22Rv1 (cell line): Measurements from ENCODE around the gene KRTAP12-1.
"Not testable (repeated sequence)": the region's sequence is repeated elsewhere in the genome, so short reads cannot be mapped to it uniquely, and the experiment has no call there.

ENCODE experiments used
- H3K27ac ChIP-seq: fragments of 450-650 bp; 2 replicates; pipeline ENCODE4 v1.5.1; 2017
- CTCF ChIP-seq: fragments of 450-650 bp; IDR thresholded peaks from 2 replicates; pipeline ENCODE4 v1.5.1; 2017; ENCODE audit warnings: mild to moderate bottlenecking
- ZFX ChIP-seq: fragments of 450-650 bp; IDR thresholded peaks from 2 replicates; pipeline ENCODE4 v1.6.1; 2017; ENCODE audit warnings: antibody characterized with exemption, borderline replicate concordance

Gene KRTAP12-1

GRCh38 chr21:44700101-44701022 is 18.4 kb upstream of the KRTAP12-1 start:
- no peak for TF ChIP-seq ZFX

GRCh38 chr21:44699502-44700001 is 17.6 kb upstream of the KRTAP12-1 start:
- TF ChIP-seq ZFX (no peak), CTCF (no peak)
- H3K27ac ChIP-seq = no peak overlapping the region

More at GRCh38 chr21:44700101-44701022, 18.4 kb upstream of the KRTAP12-1 start:
- H3K27ac ChIP-seq = no peak overlapping the region

GRCh38 chr21:44697811-44698734 is 16.1 kb upstream of the KRTAP12-1 start:
- TF ChIP-seq ZFX = no peak
- no peak overlapping the region for H3K27ac ChIP-seq

- H3K27ac ChIP-seq = not testable (repeated sequence)
Measured at GRCh38 chr21:44697172-44697810, 15.3 kb upstream of the KRTAP12-1 start, which contains the start of gene KRTAP10-12. Gene KRTAP10-12 (plus strand): TSS chr21:44697172. CDS start chr21:44697202, 30 bp downstream.

- H3K27ac ChIP-seq = no peak overlapping the region
- TF ChIP-seq CTCF (no peak), ZFX (no peak)
Measured at GRCh38 chr21:44696572-44696971, 14.6 kb upstream of the KRTAP12-1 start.

- H3K27ac ChIP-seq = no peak overlapping the region
- no peak for TF ChIP-seq ZFX
- TF ChIP-seq CTCF = no peak
Measured at GRCh38 chr21:44695641-44696040, 13.7 kb upstream of the KRTAP12-1 start.

GRCh38 chr21:44695184-44695583 is 13.2 kb upstream of the KRTAP12-1 start:
- no peak overlapping the region for H3K27ac ChIP-seq
- TF ChIP-seq CTCF = no peak
- TF ChIP-seq ZFX = no peak

GRCh38 chr21:44694776-44695175 is 12.8 kb upstream of the KRTAP12-1 start:
- TF ChIP-seq ZFX = no peak
- TF ChIP-seq CTCF = no peak
- H3K27ac ChIP-seq = no peak overlapping the region
